Measurements from ENCODE around the gene RNF103. TPM values are rescaled to one million over a fixed set of nuclear protein-coding genes. Genes with fewer than 3 reads are reported as not detected.

RNF103 gene, protein sequence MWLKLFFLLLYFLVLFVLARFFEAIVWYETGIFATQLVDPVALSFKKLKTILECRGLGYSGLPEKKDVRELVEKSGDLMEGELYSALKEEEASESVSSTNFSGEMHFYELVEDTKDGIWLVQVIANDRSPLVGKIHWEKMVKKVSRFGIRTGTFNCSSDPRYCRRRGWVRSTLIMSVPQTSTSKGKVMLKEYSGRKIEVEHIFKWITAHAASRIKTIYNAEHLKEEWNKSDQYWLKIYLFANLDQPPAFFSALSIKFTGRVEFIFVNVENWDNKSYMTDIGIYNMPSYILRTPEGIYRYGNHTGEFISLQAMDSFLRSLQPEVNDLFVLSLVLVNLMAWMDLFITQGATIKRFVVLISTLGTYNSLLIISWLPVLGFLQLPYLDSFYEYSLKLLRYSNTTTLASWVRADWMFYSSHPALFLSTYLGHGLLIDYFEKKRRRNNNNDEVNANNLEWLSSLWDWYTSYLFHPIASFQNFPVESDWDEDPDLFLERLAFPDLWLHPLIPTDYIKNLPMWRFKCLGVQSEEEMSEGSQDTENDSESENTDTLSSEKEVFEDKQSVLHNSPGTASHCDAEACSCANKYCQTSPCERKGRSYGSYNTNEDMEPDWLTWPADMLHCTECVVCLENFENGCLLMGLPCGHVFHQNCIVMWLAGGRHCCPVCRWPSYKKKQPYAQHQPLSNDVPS
- 52.6 to 62.4 TPM (median 53.6 TPM) in 5 replicates for total RNA-seq (2022; extraction: Qiagen RNA extraction; ENCODE audit: low read depth)

DNA sequence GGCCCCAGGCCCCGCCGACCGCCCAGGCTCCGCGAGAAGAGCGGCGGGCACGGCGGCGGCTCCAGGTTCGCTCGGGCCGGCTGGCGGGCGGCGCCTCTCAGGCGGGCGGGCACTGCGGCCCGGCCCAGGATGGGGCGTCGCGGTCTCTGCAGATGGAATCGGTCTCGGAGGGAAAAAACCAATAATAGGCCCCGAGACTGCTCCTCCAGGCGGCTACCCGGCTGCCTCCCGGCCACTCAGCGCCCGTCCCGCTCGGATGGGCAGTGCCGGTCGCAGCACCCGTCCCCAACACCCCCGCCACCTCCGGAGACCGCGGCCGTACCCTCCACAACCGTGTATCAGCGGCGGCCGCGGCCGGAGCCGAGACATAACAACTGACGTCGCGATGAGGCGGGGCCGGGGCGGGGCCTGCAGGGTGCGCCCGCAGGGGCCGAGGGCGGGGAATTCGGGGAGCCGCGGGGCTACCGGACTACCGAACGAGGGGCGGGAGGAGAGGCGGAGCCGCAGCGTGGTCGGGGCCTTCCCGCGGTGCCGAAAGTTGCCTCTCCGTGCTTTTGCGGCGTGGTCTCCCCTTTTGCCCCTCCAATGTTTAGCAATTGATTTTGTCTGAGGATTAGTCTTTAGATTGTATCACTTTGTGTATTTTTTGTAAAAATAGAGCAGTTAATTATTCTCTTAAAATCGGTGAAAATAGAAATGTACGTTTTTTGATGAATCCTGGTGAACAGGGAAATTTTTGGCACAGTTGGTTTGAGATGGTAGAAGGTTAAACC is at the start of gene RNF103:
Gene RNF103, minus strand, starts transcription at position 372 of the 773 bp plus-strand sequence. CDS start 979 bp downstream, outside the sequence.

DNA sequence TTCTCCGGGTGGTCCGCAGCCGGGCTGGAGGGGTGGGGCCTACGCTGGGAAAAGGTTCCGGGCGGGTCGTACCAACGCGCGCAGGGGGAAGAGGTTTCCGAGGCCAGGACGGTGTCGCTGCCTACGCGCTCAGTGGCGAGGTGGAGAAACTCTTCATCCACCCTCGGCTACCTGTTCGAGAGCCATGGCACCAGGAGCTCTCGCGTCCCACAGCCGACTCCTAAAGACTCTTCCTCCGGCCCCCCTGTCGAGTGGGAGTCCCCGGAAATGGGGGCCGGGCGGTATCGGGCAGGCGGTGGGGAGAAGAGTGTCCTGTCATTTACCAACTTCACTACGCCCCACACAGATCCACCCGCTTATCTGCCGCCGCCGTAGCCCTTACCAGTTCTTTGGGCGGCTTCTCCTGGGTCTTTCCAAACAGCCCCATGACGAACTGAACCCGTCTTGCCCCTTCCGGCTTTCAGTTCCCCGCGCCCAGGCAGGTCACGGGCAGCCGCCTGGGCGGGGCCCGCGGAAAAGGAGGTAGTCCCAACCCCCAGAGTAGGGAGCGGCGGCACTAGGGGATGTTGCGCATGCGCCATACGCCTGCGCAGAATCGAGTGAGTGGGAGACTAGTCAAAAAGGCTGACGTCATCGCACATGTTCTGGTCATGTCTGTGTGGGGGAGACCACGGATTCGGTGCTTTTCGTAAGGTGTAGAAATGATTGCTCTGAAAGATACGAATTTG is 60.6 kb downstream of the RNF103 start, which contains the start of gene CHMP3:
Gene CHMP3, minus strand, starts transcription at position 522 of the 728 bp plus-strand sequence. Its CDS starts 95 bp downstream, at position 427.

Other genes starting within 250 kb of the RNF103 start
- 21.2 to 29.8 TPM (median 24.8 TPM) in 5 replicates for gene KDM3A, start 182.5 kb downstream of the RNF103 start, total RNA-seq (2022; extraction: Qiagen RNA extraction; ENCODE audit: low read depth)
- gene CHMP3, start 60.4 kb downstream of the RNF103 start, total RNA-seq (2022; extraction: Qiagen RNA extraction; ENCODE audit: low read depth), result 118 to 132 TPM (median 124 TPM) in 5 replicates
- 20.8 to 27.3 TPM (median 24.4 TPM) in 5 replicates for gene RMND5A, start 96.4 kb upstream of the RNF103 start, total RNA-seq (2022; extraction: Qiagen RNA extraction; ENCODE audit: low read depth)
- gene CD8A, start 167.0 kb upstream of the RNF103 start, total RNA-seq (2022; extraction: Qiagen RNA extraction; ENCODE audit: low read depth), result 0.21 to 0.34 TPM (median 0.24 TPM) in 5 replicates
- not detected in 5 replicates for gene CD8B, start 238.0 kb upstream of the RNF103 start, total RNA-seq (2022; extraction: Qiagen RNA extraction; ENCODE audit: low read depth)